Natural killer cell treated with Interleukin-12 subunit alpha and Interleukin-12 subunit beta and Interleukin-15 and Interleukin-18, amount 100 ng/mL, for 72 hours (primary cell): ENCODE measurements around the gene ARMC9. TPM values are rescaled to one million over a fixed set of nuclear protein-coding genes. Genes with fewer than 3 reads are reported as not detected.
"Not testable (repeated sequence)": the region's sequence is repeated elsewhere in the genome, so short reads cannot be mapped to it uniquely, and the experiment has no call there.

Experiments
- ATAC-seq, 2 donors: fragments of 150-1000 bp; cut with Tn5 transposase in 1 of 2; sonication (Bioruptor Pico), chemical (Tn5 transposase) in 1 of 2; 2 replicates each; pipeline ENCODE4 v1.10.0; 2021
- DNase-seq: peaks from one replicate; pipeline ENCODE4 v3.0.0; 2022; ENCODE audit warnings: low spot score
- H3K27ac Mint-ChIP-seq, 2 donors: 1 replicate in 1 of 2; 2 replicates in 1 of 2; pipeline ENCODE4 v1.8.0; 2022; ENCODE audit warnings: mixed read lengths in 2 of 2, mild to moderate bottlenecking in 1 of 2, moderate library complexity in 1 of 2
- H3K27me3 Mint-ChIP-seq, 2 donors: 1 replicate in 1 of 2; 2 replicates in 1 of 2; pipeline ENCODE4 v1.8.0; 2022; ENCODE audit warnings: mixed read lengths in 2 of 2
- H3K36me3 Mint-ChIP-seq: one replicate; pipeline ENCODE4 v1.8.0; 2022; ENCODE audit warnings: mixed read lengths
- H3K4me1 Mint-ChIP-seq, 2 donors: 1 replicate in 1 of 2; 2 replicates in 1 of 2; pipeline ENCODE4 v1.8.0; 2022; ENCODE audit warnings: low read depth in 2 of 2, mixed read lengths in 2 of 2, mild to moderate bottlenecking in 1 of 2
- H3K4me3 Mint-ChIP-seq: one replicate; pipeline ENCODE4 v1.8.0; 2022; ENCODE audit warnings: mixed read lengths
- H3K9me3 Mint-ChIP-seq: 2 replicates; pipeline ENCODE4 v1.8.0; 2022; ENCODE audit warnings: mixed read lengths
- total RNA-seq, 2 donors: library from RNA; stranded (reverse); gene quantifications; one replicate each; pipeline ENCODE4 v1.2.3, GENCODE V29; 2022

ARMC9 gene
- total RNA-seq, 2 donors from 2014 or later = 2.5 to 4.8 TPM

GRCh38 chr2:231337807-231338759, 139.7 kb downstream of the ARMC9 start:
- Mint-ChIP-seq H3K36me3 (no peaks in the 10 kb centered on the region), H3K4me3 (no peak overlapping the region), H3K27ac (no peak overlapping the region), H3K27me3 (no peaks in the 10 kb centered on the region), H3K4me1 (no peaks in the 10 kb centered on the region), H3K9me3 (no peaks in the 10 kb centered on the region)
- DNase-seq (peak; percentile 25), ATAC-seq (no peak)

GRCh38 chr2:231339316-231339715, 140.9 kb downstream of the ARMC9 start:
- Mint-ChIP-seq H3K27ac (no peak overlapping the region), H3K4me1 (no peaks in the 10 kb centered on the region), H3K9me3 (no peaks in the 10 kb centered on the region), H3K36me3 (no peaks in the 10 kb centered on the region), H3K4me3 (no peak overlapping the region), H3K27me3 (no peaks in the 10 kb centered on the region)
- DNase-seq (peak; percentile 26), ATAC-seq (no peak)

GRCh38 chr2:231341100-231341499, 142.7 kb downstream of the ARMC9 start:
- H3K27me3 Mint-ChIP-seq = no peaks in the 10 kb centered on the region
- no peak overlapping the region for H3K27ac Mint-ChIP-seq
- ATAC-seq = no peak
- H3K9me3 Mint-ChIP-seq = no peaks in the 10 kb centered on the region
- H3K4me1 Mint-ChIP-seq = no peaks in the 10 kb centered on the region
- no peaks in the 10 kb centered on the region for H3K36me3 Mint-ChIP-seq
- no peak overlapping the region for H3K4me3 Mint-ChIP-seq
- peak; percentile 29 for DNase-seq

GRCh38 chr2:231342061-231342711, 143.8 kb downstream of the ARMC9 start:
- no peaks in the 10 kb centered on the region for H3K36me3 Mint-ChIP-seq
- H3K4me3 Mint-ChIP-seq = no peak overlapping the region
- no peak overlapping the region for H3K27ac Mint-ChIP-seq
- no peaks in the 10 kb centered on the region for H3K9me3 Mint-ChIP-seq
- no peaks in the 10 kb centered on the region for H3K27me3 Mint-ChIP-seq
- no peaks in the 10 kb centered on the region for H3K4me1 Mint-ChIP-seq
- DNase-seq = peak; percentile 55
- ATAC-seq = no peak

GRCh38 chr2:231343006-231343710, 144.7 kb downstream of the ARMC9 start:
- DNase-seq (no peak), ATAC-seq (no peak)
- no peak overlapping the region for H3K4me3 Mint-ChIP-seq
- no peaks in the 10 kb centered on the region for H3K4me1 Mint-ChIP-seq
- H3K27me3 Mint-ChIP-seq = no peaks in the 10 kb centered on the region
- H3K27ac Mint-ChIP-seq = no peak overlapping the region
- H3K36me3 Mint-ChIP-seq = no peaks in the 10 kb centered on the region
- no peaks in the 10 kb centered on the region for H3K9me3 Mint-ChIP-seq

GRCh38 chr2:231343988-231344387, 145.6 kb downstream of the ARMC9 start:
- Mint-ChIP-seq H3K27me3 (peaks cover 0 to 2% of the 10 kb centered on the region in 2 donors), H3K27ac (peak overlapping the region in 1 of 2 donors; percentile 55), H3K36me3 (no peaks in the 10 kb centered on the region), H3K9me3 (no peaks in the 10 kb centered on the region), H3K4me1 (no peaks in the 10 kb centered on the region), H3K4me3 (no peak overlapping the region)
- ATAC-seq (no peak), DNase-seq (no peak)

GRCh38 chr2:231344851-231345250, 146.4 kb downstream of the ARMC9 start:
- Mint-ChIP-seq H3K27ac (peak overlapping the region in 1 of 2 donors; percentile 55), H3K4me3 (no peak overlapping the region)
- ATAC-seq = no peak

GRCh38 chr2:231347081-231347480, 148.7 kb downstream of the ARMC9 start:
- no peak overlapping the region for H3K27ac Mint-ChIP-seq
- peaks cover 0 to 2% of the 10 kb centered on the region in 2 donors for H3K27me3 Mint-ChIP-seq
- DNase-seq = peak; percentile 28
- no peak overlapping the region for H3K4me3 Mint-ChIP-seq
- no peaks in the 10 kb centered on the region for H3K4me1 Mint-ChIP-seq
- H3K36me3 Mint-ChIP-seq = no peaks in the 10 kb centered on the region
- H3K9me3 Mint-ChIP-seq = no peaks in the 10 kb centered on the region
- ATAC-seq = no peak

More at GRCh38 chr2:231344851-231345250, 146.4 kb downstream of the ARMC9 start:
- H3K27me3 Mint-ChIP-seq = peaks cover 0 to 2% of the 10 kb centered on the region in 2 donors
- DNase-seq = peak; percentile 15
- no peaks in the 10 kb centered on the region for H3K9me3 Mint-ChIP-seq
- H3K36me3 Mint-ChIP-seq = no peaks in the 10 kb centered on the region
- no peaks in the 10 kb centered on the region for H3K4me1 Mint-ChIP-seq

- Mint-ChIP-seq H3K27me3 (peaks cover 0 to 2% of the 10 kb centered on the region in 2 donors), H3K4me3 (no peak overlapping the region), H3K4me1 (no peaks in the 10 kb centered on the region), H3K36me3 (no peaks in the 10 kb centered on the region), H3K27ac (no peak overlapping the region), H3K9me3 (no peaks in the 10 kb centered on the region)
- DNase-seq (no peak), ATAC-seq (no peak)
Measured at GRCh38 chr2:231347638-231348037, 149.2 kb downstream of the ARMC9 start.

GRCh38 chr2:231348173-231348572, 149.7 kb downstream of the ARMC9 start:
- H3K27me3 Mint-ChIP-seq = peaks cover 0 to 2% of the 10 kb centered on the region in 2 donors
- H3K4me1 Mint-ChIP-seq = no peaks in the 10 kb centered on the region
- peak; percentile 6 for DNase-seq
- H3K9me3 Mint-ChIP-seq = no peaks in the 10 kb centered on the region
- no peak overlapping the region for H3K4me3 Mint-ChIP-seq
- H3K36me3 Mint-ChIP-seq = no peaks in the 10 kb centered on the region
- ATAC-seq = no peak
- no peak overlapping the region for H3K27ac Mint-ChIP-seq

GRCh38 chr2:231348704-231349373, 150.4 kb downstream of the ARMC9 start:
- ATAC-seq = no peak
- Mint-ChIP-seq H3K4me1 (no peaks in the 10 kb centered on the region), H3K27ac (no peak overlapping the region), H3K9me3 (no peaks in the 10 kb centered on the region), H3K27me3 (peaks cover 0 to 2% of the 10 kb centered on the region in 2 donors), H3K36me3 (no peaks in the 10 kb centered on the region), H3K4me3 (no peak overlapping the region)
- no peak for DNase-seq

GRCh38 chr2:231349374-231349735, 150.9 kb downstream of the ARMC9 start:
- not testable (repeated sequence) for H3K4me1 Mint-ChIP-seq, H3K36me3 Mint-ChIP-seq, ATAC-seq, H3K4me3 Mint-ChIP-seq, H3K27ac Mint-ChIP-seq, H3K27me3 Mint-ChIP-seq, H3K9me3 Mint-ChIP-seq
- peak; percentile 34 for DNase-seq

GRCh38 chr2:231351648-231352047, 153.2 kb downstream of the ARMC9 start:
- Mint-ChIP-seq H3K36me3 (no peaks in the 10 kb centered on the region), H3K9me3 (no peaks in the 10 kb centered on the region), H3K4me3 (no peak overlapping the region), H3K4me1 (no peaks in the 10 kb centered on the region), H3K27me3 (peaks cover 0 to 2% of the 10 kb centered on the region in 2 donors), H3K27ac (no peak overlapping the region)
- ATAC-seq = no peak
- no peak for DNase-seq
